GM18858 (cell line): ENCODE results near the gene PROSER3.
"Not testable (repeated sequence)": the region's sequence is repeated elsewhere in the genome, so short reads cannot be mapped to it uniquely, and the experiment has no call there.

Source experiments
- ATAC-seq: cut with Tn5 transposase; IDR thresholded peaks from one replicate; pipeline ENCODE4 v1.9.1; 2021; ENCODE audit not compliant: unreplicated experiment

Gene PROSER3

GRCh38 chr19:35722461-35722860 is 35.5 kb upstream of the PROSER3 start:
- no peak for ATAC-seq

GRCh38 chr19:35722897-35723296 is 35.1 kb upstream of the PROSER3 start:
- ATAC-seq = no peak

DNA sequence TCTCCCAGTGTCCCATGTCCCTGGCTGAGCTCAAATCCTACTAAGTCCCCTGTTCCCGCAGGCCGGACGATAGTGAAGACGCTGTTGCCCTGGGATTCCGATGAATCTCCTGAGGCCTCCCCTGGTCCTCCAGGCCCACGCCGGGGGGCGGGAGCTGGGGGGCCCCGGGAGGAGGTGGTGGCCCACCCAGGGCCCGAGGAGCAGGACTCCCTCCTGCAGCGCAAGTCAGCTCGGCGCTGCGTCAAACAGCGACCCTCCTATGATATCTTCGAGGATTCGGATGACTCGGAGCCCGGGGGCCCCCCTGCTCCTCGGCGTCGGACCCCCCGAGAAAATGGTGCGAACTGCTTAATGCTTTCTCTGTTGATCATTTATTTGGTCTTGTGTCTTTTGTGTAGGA is 34.3 kb upstream of the PROSER3 start:
- no peak for ATAC-seq

GRCh38 chr19:35724132-35724531 is 33.8 kb upstream of the PROSER3 start:
- ATAC-seq = not testable (repeated sequence)

- no peak for ATAC-seq
Observed at GRCh38 chr19:35724560-35724959, 33.4 kb upstream of the PROSER3 start.

- no peak for ATAC-seq
Observed at GRCh38 chr19:35725216-35725861, 32.6 kb upstream of the PROSER3 start.

DNA sequence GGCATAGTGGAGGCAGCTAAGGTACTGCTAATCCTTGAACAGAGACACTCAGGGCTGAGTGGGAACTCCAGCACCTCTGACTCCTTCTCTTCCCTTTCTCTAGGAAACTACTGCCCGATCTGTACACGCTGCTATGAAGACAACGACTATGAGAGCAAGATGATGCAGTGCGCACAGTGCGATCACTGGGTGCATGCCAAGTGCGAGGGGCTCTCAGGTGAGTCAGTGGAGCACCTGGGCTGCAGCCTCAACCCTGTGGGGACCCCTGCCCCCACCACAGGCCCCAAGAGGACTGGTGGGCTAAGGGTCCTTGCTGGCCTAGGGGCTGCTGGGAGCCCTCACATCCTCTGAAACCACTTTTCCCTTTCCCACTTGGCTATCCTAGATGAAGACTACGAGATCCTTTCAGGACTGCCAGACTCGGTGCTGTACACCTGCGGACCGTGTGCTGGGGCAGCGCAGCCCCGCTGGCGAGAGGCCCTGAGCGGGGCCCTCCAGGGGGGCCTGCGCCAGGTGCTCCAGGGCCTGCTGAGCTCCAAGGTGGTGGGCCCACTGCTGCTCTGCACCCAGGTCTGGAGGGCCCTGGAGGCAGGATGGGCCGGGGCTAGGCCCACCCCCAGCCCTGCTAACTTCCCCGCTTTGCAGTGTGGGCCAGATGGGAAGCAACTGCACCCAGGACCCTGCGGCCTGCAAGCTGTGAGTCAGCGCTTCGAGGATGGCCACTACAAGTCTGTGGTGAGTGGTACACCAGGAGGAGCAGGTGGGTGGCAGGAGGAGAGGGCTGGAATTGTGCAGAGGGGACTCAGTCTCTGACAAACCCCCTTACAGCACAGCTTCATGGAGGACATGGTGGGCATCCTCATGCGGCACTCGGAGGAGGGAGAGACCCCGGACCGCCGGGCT is 30.7 kb upstream of the PROSER3 start:
- ATAC-seq = no peak

GRCh38 chr19:35727956-35728706 is 29.8 kb upstream of the PROSER3 start:
- no peak for ATAC-seq

DNA sequence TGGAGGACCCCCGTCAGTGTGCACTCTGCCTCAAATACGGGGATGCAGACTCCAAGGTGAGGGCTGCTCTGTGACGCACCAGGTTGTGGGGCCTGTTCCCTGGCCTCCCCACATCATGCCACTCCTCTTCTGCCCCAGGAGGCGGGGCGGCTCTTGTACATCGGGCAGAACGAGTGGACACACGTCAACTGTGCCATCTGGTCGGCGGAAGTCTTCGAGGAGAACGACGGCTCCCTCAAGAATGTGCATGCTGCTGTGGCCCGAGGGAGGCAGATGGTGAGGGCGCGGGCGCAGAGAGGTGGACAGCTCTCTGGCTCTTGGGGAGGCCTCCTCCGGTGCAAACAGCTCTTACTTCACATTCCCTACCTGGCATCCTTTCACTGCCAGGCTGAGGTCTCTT is 29.0 kb upstream of the PROSER3 start:
- no peak for ATAC-seq

DNA sequence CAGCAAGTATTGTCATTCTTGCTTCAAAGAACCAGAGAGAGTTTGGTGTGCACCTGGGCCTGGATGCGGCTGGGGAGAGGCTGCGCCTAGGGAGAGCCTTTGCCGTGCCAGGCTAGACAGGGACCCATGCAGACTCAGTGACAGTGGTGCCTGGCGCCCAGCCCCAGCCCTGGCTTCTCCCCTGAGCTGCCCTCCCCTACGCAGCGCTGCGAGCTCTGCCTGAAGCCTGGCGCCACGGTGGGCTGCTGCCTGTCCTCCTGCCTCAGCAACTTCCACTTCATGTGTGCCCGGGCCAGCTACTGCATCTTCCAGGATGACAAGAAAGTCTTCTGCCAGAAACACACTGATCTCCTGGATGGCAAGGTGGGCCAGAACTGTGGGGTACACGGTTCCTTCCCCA is 28.2 kb upstream of the PROSER3 start:
- no peak for ATAC-seq

DNA sequence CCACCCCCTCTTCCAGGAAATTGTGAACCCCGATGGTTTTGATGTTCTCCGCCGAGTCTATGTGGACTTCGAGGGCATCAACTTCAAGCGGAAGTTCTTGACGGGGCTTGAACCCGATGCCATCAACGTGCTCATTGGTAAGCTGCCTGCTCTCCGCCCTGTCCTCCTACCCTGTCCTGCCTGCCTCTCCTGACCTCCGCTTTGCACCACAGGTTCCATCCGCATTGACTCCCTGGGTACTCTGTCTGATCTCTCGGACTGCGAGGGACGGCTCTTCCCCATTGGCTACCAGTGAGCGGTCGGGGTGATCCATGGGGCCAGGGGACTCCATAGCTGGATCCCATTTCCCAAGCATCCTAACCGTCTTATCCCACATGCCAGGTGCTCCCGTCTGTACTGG is 27.6 kb upstream of the PROSER3 start:
- ATAC-seq = no peak

GRCh38 chr19:35731353-35731752 is 26.6 kb upstream of the PROSER3 start:
- no peak for ATAC-seq

DNA sequence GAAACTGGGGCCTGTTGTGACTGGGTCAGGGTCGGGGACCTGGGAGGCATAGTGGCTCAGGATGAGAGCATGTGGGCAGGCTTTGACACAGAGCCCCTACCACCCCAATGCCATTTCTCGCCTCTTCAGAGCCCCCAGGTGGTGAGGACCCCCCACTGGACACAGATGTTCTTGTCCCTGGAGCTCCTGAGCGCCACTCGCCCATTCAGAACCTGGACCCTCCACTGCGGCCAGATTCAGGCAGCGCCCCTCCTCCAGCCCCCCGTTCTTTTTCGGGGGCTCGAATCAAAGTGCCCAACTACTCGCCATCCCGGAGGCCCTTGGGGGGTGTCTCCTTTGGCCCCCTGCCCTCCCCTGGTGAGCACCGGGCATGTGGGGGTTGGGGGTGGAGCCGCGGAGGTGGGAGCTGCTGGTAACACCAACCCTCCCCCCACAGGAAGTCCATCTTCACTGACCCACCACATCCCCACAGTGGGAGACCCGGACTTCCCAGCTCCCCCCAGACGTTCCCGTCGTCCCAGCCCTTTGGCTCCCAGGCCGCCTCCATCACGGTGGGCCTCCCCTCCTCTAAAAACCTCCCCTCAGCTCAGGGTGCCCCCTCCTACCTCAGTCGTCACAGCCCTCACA is 26.1 kb upstream of the PROSER3 start:
- no peak for ATAC-seq

- no peak for ATAC-seq
Observed at GRCh38 chr19:35732540-35733179, 25.3 kb upstream of the PROSER3 start.

- no peak for ATAC-seq
Observed at GRCh38 chr19:35733180-35734125, 24.5 kb upstream of the PROSER3 start.

GRCh38 chr19:35734273-35734672 is 23.7 kb upstream of the PROSER3 start:
- no peak for ATAC-seq

DNA sequence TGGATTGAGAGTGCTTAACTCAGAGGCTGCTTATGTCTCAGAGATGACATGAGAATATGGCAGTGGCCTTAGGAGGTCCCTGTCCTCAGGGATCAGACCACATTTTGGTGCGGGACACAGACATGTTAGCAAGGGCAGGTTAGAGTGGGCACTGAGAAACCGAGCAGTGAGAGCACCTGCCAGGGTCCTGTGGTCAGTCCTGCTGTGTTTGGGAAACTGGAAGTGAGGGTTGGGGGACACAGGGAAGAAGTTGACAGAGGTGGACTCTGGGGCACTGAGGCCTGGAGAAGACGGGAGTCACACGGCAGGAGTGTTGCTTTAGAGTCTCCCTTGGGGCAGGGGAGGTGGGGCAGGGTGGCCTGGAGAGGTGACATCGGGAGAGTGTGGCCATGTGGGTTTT is 23.1 kb upstream of the PROSER3 start:
- no peak for ATAC-seq

DNA sequence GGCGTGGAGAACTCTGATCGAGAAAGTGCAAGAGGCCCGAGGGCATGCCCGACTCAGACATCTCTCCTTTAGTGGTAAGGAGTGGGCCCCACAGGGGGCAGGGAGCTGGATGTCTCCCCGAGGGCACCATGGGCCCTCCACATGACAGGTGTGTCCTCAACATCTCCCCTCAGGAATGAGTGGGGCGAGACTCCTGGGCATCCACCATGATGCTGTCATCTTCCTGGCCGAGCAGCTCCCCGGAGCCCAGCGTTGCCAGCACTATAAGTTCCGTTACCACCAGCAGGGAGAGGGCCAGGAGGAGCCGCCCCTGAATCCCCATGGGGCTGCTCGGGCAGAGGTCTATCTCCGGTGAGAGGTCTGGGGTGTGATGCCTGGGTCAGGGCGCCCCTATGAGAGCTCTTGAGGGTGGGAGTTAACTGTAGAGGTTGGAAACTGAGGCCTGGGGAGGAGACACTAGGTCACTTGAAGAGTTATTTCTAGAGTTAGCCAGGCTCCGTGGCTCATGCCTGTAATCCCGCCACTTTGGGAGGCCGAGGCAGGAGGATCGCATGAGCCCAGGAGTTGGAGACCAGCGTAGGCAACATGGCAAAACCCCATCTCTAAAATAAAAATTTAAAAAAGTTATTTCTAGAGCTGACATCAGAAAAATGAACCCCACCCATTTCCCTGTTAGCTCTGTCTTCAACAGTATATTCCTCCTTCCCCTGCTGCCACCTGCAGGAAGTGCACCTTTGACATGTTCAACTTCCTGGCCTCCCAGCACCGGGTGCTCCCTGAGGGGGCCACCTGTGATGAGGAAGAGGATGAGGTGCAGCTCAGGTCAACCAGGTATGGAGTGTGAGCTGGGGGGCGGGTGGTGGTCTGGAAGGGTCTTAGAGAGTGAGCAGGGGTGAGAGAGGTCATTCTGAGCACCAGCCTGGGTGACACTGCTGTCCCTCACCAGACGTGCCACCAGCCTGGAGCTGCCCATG is 20.8 kb upstream of the PROSER3 start:
- no peak for ATAC-seq
